Ishikawa (cell line): ENCODE results near the gene DLST.

ENCODE experiments used
- CREB1 ChIP-seq: IDR thresholded peaks from 2 replicates; pipeline ENCODE4 v1.6.1; 2012; ENCODE audit warnings: low read depth
- EGR1 ChIP-seq: IDR thresholded peaks from 2 replicates; pipeline ENCODE4 v1.6.1; 2012
- EP300 ChIP-seq: IDR thresholded peaks from 2 replicates; pipeline ENCODE4 v1.6.1; 2012; ENCODE audit warnings: borderline replicate concordance
- FOXM1 ChIP-seq: IDR thresholded peaks from 2 replicates; pipeline ENCODE4 v1.6.1; 2012; ENCODE audit warnings: low read depth, borderline replicate concordance
- NFIC ChIP-seq: IDR thresholded peaks from 2 replicates; pipeline ENCODE4 v1.6.1; 2012
- RAD21 ChIP-seq: IDR thresholded peaks from 2 replicates; pipeline ENCODE4 v1.6.1; 2012; ENCODE audit warnings: low read depth
- TAF1 ChIP-seq: IDR thresholded peaks from 2 replicates; pipeline ENCODE4 v1.6.1; 2012; ENCODE audit warnings: low read depth, mild to moderate bottlenecking
- TCF12 ChIP-seq: IDR thresholded peaks from 2 replicates; pipeline ENCODE4 v1.6.1; 2012; ENCODE audit warnings: low read depth
- YY1 ChIP-seq: IDR thresholded peaks from 2 replicates; pipeline ENCODE4 v1.6.1; 2012; ENCODE audit warnings: low read depth
- TF ChIP-seq, protein P1 (sequence below): IDR thresholded peaks from 2 replicates; pipeline ENCODE4 v1.6.1; 2012; ENCODE audit warnings: low read depth, mild to moderate bottlenecking

DNA sequence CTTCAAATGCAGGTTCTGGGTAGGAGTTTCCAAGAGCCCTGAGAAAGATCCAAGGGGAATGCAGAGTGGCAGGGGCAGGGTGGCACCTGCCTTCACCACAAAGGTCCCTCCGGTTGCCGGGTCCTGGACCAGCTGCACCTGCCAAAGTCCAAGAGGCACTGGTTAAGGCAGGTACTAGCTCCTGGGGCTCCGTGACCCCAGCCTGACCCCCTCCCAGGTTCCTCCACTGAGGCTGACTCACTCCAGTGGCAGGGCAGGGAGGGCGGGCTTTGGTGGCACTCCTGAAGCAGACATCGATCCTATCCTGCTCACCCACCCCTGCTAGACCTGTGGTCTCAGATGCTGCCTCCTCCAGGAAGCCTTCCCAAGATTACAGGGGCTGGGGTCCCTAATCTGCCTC lies 30.0 kb downstream of the DLST start:
- TF ChIP-seq TAF1 (no peak), EP300 (no peak), FOXM1 (no peak), RAD21 (no peak), YY1 (no peak), CREB1 (no peak), NFIC (no peak), EGR1 (no peak), TCF12 (no peak)
- TF ChIP-seq, protein P1, sequence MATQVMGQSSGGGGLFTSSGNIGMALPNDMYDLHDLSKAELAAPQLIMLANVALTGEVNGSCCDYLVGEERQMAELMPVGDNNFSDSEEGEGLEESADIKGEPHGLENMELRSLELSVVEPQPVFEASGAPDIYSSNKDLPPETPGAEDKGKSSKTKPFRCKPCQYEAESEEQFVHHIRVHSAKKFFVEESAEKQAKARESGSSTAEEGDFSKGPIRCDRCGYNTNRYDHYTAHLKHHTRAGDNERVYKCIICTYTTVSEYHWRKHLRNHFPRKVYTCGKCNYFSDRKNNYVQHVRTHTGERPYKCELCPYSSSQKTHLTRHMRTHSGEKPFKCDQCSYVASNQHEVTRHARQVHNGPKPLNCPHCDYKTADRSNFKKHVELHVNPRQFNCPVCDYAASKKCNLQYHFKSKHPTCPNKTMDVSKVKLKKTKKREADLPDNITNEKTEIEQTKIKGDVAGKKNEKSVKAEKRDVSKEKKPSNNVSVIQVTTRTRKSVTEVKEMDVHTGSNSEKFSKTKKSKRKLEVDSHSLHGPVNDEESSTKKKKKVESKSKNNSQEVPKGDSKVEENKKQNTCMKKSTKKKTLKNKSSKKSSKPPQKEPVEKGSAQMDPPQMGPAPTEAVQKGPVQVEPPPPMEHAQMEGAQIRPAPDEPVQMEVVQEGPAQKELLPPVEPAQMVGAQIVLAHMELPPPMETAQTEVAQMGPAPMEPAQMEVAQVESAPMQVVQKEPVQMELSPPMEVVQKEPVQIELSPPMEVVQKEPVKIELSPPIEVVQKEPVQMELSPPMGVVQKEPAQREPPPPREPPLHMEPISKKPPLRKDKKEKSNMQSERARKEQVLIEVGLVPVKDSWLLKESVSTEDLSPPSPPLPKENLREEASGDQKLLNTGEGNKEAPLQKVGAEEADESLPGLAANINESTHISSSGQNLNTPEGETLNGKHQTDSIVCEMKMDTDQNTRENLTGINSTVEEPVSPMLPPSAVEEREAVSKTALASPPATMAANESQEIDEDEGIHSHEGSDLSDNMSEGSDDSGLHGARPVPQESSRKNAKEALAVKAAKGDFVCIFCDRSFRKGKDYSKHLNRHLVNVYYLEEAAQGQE: no peak
